Stimulated activated CD8-positive, alpha-beta memory T cell treated with anti-CD3 and anti-CD28 coated beads, Interleukin-7, amount 100 ng/mL, for 4 hours (primary cell): Measurements from ENCODE around the gene BANF2.
"Not testable (repeated sequence)": the region's sequence is repeated elsewhere in the genome, so short reads cannot be mapped to it uniquely, and the experiment has no call there.

Experiments
- DNase-seq, 2 donors: peaks; one replicate each; pipeline ENCODE4 v3.0.0-alpha.2; 2020; ENCODE audit warnings: low read depth in 2 of 2

The BANF2 gene

DNA sequence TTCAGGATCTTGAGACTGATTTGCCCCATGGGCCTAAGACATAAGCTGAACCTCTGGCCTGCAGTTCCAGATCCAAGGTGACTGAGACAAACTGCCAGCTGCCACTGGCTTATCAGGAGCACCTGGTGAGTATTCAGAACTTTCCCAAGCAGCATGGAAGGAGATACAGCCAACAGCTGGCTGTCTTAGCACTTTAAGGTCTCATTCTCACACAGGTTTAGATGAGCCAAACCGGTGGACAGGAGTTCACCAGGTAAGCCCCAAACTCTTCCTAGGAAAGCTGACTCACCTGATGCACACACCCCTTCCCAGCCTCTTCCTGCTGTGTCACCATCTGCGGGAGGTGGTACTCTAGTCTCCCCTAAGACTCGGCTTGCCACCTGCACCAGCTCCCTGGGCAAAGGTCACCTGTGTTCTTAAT is at the start of gene BANF2:
Gene BANF2 (plus strand): TSS at position 36 of the 421 bp plus-strand sequence. CDS start 25,060 bp downstream, outside the sequence.
- no peak for DNase-seq

DNA sequence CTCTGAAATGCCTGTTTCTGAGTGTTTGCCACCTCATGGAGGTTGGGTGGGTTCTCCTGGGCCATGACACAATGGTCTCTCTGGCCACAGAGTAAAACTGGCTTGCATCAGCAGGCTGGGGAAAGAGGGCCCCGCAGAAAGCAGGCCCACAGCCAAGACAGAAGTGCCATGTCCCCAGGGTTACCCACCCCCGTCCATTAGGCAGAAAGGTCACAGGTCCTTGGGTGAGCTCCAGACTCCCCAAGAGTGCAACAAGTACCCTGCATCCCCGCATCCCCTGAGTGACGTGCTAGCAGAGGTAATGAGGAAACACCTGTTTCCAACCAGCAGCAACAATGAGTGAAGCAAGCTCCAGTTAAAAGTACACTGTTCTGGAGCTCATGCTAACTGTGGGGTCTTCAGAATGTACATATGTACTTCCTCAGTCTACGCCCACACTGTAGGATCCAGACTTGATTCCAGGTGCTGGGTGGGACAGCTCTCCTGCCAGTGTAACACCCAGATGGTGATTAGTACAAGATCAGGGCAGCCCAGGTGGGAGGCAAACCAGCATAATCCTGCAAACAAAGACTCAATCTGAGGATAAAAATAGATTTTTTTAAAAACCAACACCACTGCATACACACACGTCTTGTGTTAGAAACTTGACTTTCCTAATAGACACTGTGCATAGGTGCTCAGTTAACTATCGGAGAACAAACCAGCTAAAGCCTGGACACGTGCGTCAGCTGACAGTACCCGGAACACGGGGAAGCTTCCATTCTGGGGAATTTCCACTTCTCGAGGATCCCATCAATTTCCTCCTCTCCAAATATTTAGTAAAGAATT is 49.3 kb upstream of the BANF2 start:
- DNase-seq: no peak

DNA sequence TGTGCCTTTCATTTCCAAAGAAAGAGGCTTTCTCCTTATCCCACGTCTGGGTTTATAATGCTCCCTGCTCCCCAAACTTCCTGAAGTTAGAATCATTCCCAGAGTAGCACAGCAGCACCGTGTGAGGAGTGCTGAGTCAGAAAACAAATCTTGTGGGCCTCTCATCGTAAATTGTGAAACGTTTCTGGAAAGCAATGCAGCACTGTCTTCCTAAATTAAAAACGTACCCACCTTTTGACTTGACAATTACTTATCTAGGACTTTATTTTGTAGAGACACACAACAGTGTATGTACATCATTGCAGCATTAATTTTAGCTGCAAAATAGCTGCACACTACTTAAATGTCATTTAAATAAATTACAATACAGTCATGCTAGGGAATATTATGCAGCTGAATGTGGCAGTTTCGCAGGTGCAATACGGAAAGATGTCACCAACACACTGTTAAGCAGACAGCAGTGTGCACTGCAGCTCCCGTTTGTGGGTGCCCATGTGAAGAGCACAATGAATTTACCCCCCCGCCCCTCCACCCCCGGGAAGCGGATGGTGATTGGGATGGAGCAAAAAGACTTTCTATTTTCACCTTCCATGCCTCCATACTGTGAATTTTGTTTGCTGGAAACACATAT is 48.5 kb upstream of the BANF2 start:
- DNase-seq: no peak

DNA sequence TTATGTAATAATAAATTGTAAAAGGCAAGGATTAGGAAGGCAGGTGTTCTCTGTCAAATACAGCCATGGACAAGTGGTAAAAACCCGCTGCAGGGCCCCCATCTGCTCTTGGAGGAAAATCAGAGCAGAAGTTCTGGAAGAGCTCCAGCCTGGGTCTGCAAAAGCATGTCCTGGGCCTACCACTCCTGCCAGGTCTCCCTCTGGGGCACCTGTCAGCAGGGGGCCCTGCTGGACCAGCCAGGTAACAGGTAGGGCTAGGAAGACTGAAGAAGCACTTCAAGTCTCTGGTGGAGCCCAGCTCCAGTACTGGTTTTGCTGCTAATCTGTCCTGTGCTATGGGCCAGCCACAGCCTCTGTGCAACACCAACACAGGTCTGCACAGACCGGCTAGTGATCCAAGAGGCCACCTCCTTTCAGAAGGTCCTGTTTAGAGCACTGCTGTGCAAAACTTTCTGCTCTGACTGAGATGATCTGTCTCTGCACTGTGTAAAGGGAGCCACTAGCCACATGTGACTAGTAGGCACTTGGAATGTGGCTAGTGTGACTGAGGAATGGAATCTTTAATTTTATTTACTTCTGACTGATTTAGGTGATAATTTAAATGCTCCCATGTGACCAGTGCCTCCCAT is 47.9 kb upstream of the BANF2 start:
- no peak for DNase-seq

DNA sequence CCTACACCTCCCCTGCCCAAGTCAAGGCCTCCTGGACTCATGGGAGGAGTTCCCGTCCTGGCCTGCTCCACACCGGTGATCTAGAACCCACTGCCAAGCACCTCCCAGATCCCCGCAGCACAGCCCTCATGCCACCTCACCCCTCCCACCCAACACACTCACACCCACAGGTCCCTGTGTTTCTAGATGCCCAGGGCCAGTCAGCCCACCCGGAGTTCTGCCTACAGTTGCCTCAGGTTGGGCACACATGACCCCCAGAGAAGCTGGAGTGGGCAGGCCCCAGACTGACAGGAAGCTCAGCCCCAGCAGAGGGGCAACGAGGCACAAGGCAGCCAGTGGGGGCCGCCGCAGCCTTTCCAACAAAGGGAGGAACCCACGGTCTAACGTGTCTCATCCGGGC is 47.4 kb upstream of the BANF2 start:
- DNase-seq: no peak

GRCh38 chr20:17653835-17654648 is 45.7 kb upstream of the BANF2 start:
- DNase-seq: no peak

DNA sequence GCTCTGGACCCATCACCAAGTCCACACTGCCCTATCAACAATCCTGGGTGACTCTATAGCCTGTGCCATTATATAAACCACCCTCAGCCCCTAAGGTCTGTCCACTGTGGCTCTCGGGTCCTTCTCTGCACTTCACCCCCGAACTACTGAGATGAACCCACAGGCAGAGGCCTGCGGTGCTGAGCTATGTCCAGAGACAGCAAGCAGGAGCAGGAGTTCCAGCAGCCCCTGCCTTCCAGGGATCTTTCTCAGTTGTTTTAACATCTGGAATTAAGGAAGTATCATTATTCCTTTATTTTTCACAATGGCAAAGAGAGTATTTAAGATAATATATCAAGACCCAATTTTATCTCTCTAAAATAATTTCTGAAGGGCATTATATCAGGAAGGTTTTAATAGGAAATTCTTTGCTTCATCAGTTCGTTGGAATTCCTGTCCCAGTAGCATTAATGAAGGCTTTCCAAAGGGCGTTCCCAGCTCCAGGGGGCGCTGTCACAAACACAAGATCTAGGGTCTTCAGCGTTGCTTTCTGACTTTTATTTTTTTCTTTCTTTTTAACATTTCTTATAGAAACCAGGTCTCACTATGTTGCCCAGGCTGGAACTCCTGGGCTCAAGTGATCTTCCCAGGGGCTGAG is 45.0 kb upstream of the BANF2 start:
- DNase-seq: no peak

GRCh38 chr20:17655286-17655651 is 44.5 kb upstream of the BANF2 start:
- no peak for DNase-seq

GRCh38 chr20:17655865-17656479 is 43.8 kb upstream of the BANF2 start:
- no peak for DNase-seq

GRCh38 chr20:17657079-17657825 is 42.5 kb upstream of the BANF2 start:
- DNase-seq: no peak

GRCh38 chr20:17657898-17658647 is 41.7 kb upstream of the BANF2 start:
- DNase-seq: no peak

DNA sequence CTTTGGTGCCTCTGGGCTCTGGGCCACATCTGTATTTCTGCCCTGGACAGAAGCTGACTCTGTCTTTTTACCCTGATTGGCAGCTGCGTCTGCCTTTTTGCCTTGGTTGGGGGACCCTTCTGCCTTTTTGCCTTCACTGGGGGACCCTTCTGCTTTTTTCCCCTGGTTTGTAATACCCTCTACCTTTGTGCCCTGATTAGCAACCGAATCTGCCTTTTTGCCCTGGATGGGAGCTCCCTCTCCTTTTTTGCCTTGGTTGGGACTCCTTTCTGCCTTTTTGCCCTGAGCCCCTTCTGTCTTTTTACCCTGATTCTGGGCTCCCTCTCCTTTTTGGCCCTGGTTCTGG is 41.1 kb upstream of the BANF2 start:
- DNase-seq: no peak

GRCh38 chr20:17659344-17659743 is 40.4 kb upstream of the BANF2 start:
- DNase-seq: not testable (repeated sequence)

DNA sequence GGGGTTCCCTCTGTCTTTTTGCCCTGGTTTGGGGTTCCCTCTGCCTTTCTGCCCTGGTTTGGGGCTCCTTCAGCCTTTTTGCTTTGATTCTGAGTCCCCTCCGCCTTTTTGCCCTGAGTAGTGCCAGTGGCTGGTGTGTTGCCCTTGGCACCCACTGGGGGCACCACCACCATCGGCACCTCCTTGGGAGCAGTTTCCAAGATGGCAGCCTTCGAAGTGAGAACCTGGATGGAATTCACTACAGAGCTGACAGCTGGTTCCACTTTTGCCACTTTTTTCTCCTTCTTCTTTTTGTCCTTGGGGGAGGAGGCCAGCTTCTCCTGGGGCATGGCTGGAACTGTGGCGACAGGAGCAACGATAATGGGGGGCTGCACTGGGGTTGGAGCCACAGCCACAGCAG is 40.0 kb upstream of the BANF2 start:
- no peak for DNase-seq

GRCh38 chr20:17660667-17661066 is 39.1 kb upstream of the BANF2 start:
- no peak for DNase-seq

DNA sequence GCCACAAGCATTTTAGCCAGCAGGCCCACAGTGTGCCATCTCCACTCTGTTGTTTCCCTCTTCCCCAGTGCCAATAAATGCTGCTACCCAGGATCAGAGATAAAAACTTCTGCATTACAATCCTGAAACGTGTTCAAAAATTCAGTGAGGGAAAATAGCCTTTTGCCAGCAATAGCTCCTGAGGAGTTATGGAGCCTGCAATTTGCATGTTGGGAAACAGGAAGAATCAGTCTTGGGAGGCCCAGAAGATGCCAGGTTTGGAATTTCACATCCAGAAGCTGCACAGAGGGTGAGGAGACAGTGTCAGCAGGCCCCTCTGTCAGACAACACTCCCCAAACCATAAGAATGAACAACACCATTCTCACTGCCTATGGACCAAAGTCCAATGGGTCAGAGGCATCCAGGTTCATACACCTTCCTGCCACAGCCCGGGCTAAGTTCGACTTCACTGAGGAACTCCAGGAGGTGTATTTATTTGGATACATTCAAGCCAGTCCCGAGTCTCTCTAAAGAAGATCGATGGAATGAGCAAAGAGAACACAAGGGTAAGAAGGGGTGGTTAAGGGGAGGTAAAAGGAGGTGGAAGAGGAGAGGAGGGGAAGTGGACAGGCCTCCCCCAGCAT is 38.5 kb upstream of the BANF2 start:
- DNase-seq: no peak

DNA sequence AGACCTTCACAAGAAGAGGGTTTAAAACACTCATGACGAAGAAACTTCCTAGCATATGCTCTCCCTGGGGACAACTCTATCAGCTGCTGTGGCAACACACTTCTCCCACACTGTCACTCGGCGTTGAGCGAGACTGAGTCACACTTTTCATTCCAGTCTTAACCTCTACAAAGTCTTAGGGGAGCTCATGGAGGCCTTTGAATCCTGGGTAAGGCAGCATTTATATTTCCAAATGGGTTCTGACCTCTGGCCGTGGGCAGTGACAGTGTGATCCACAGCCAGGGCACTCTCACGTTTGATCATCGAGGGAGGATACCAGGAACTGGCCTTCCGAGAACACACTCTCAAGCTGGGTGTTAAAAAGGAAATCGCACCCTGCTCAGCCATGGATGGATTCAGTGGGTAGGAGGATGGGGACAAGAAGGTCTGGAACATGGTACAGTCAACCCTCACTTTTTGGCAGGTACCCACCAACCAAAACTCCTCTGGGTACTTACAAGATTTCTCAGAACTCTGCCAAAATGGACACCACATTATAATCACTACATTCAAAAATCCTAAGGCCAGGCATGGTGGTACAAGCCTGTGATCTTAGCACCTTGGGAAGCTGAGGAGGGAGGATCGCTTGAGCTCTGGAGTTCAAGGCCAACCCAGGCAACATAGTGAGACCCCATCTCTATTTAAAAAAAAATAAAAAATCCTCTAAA is 37.3 kb upstream of the BANF2 start:
- DNase-seq: no peak

GRCh38 chr20:17663040-17663399 is 36.7 kb upstream of the BANF2 start:
- no peak for DNase-seq

GRCh38 chr20:17663486-17663885 is 36.3 kb upstream of the BANF2 start:
- DNase-seq: no peak
